WTC11 (cell line): ENCODE data around the gene COL4A1. TPM values are rescaled to one million over a fixed set of nuclear protein-coding genes. Genes with fewer than 3 reads are reported as not detected.

Source experiments
- ATAC-seq: fragments of 200-7000 bp; cut with Tn5 transposase; 2 replicates; pipeline ENCODE4 v1.10.0; 2021; ENCODE audit warnings: mild to moderate bottlenecking, moderate library complexity
- CTCF ChIA-PET: fragments of 300-600 bp; sonication (Branson Sonifier 250); formaldehyde crosslinking; loops from one replicate; lab custom pipeline; 2021; ENCODE audit warnings: antibody characterized with exemption; lab: Charles Lee
- POLR2A ChIA-PET: fragments of 350-600 bp; sonication (Branson Sonifier 250); formaldehyde crosslinking; loops from one replicate; lab custom pipeline; 2021; ENCODE audit warnings: antibody characterized with exemption; lab: Charles Lee
- DNase-seq: peaks from one replicate; pipeline ENCODE4 v3.0.0; 2021; ENCODE audit warnings: low spot score
- H3K27ac Mint-ChIP-seq: 2 replicates; pipeline ENCODE4 v1.8.0; 2021; ENCODE audit warnings: mixed read lengths
- H3K27me3 Mint-ChIP-seq: 2 replicates; pipeline ENCODE4 v1.8.0; 2021; ENCODE audit warnings: low read depth, mild to moderate bottlenecking, moderate library complexity, mixed read lengths
- H3K36me3 Mint-ChIP-seq: 2 replicates; pipeline ENCODE4 v1.8.0; 2021; ENCODE audit warnings: mixed read lengths
- H3K4me1 Mint-ChIP-seq: 2 replicates; pipeline ENCODE4 v1.8.0; 2022; ENCODE audit warnings: mixed read lengths
- H3K4me3 Mint-ChIP-seq: 2 replicates; pipeline ENCODE4 v1.8.0; 2021; ENCODE audit warnings: mild to moderate bottlenecking, moderate library complexity, mixed read lengths
- H3K9me3 Mint-ChIP-seq: 2 replicates; pipeline ENCODE4 v1.8.0; 2021; ENCODE audit warnings: mixed read lengths
- CBFB ChIP-seq: sonication (generic); formaldehyde crosslinking; IDR thresholded peaks from 2 replicates; pipeline ENCODE4 v1.8.1; 2022; ENCODE audit warnings: mild to moderate bottlenecking, low read depth, missing genetic modification reagents
- CTCF ChIP-seq: fragments of 200-600 bp; IDR thresholded peaks from 2 replicates; pipeline ENCODE4 v1.8.0; 2022; ENCODE audit warnings: antibody characterized with exemption
- ETV6 ChIP-seq: sonication (generic); formaldehyde crosslinking; IDR thresholded peaks from 2 replicates; pipeline ENCODE4 v1.8.1; 2022; ENCODE audit warnings: mild to moderate bottlenecking, missing genetic modification reagents
- FOXJ3 ChIP-seq: sonication (generic); formaldehyde crosslinking; IDR thresholded peaks from 2 replicates; pipeline ENCODE4 v1.9.0; 2021; ENCODE audit warnings: missing genetic modification reagents, mild to moderate bottlenecking, borderline replicate concordance
- HMGA2 ChIP-seq: fragments of 250-450 bp; sonication (Bioruptor Pico); IDR thresholded peaks from 2 replicates; pipeline ENCODE4 v1.4.0; 2021; ENCODE audit warnings: mild to moderate bottlenecking, moderate library complexity
- MAX ChIP-seq: sonication (generic); formaldehyde crosslinking; IDR thresholded peaks from 2 replicates; pipeline ENCODE4 v1.8.0; 2022; ENCODE audit warnings: mild to moderate bottlenecking, missing genetic modification reagents
- MYBL2 ChIP-seq: sonication (generic); formaldehyde crosslinking; IDR thresholded peaks from 2 replicates; pipeline ENCODE4 v1.8.1; 2023; ENCODE audit warnings: mild to moderate bottlenecking, moderate library complexity, missing genetic modification reagents
- NR2C2 ChIP-seq: sonication (generic); formaldehyde crosslinking; IDR thresholded peaks from 2 replicates; pipeline ENCODE4 v1.8.0; 2022; ENCODE audit warnings: mild to moderate bottlenecking, missing genetic modification reagents
- NR3C1 ChIP-seq: sonication (generic); formaldehyde crosslinking; conservative IDR thresholded peaks from 2 replicates; pipeline ENCODE4 v1.8.1; 2023; ENCODE audit warnings: low read depth, mild to moderate bottlenecking, missing genetic modification reagents
- PRRX2 ChIP-seq: fragments of 250-450 bp; sonication (Bioruptor Pico); IDR thresholded peaks from 2 replicates; pipeline ENCODE4 v1.8.0; 2021; ENCODE audit warnings: mild to moderate bottlenecking
- RELA ChIP-seq: sonication (generic); formaldehyde crosslinking; IDR thresholded peaks from 2 replicates; pipeline ENCODE4 v1.8.1; 2022; ENCODE audit warnings: missing genetic modification reagents, mild to moderate bottlenecking, borderline replicate concordance
- SMAD4 ChIP-seq: sonication (generic); formaldehyde crosslinking; IDR thresholded peaks from 2 replicates; pipeline ENCODE4 v1.8.0; 2022; ENCODE audit warnings: mild to moderate bottlenecking, missing genetic modification reagents
- TCF7 ChIP-seq: sonication (generic); formaldehyde crosslinking; IDR thresholded peaks from 2 replicates; pipeline ENCODE4 v1.8.0; 2022; ENCODE audit warnings: mild to moderate bottlenecking, low read depth, missing genetic modification reagents, moderate library complexity
- TEAD4 ChIP-seq: sonication (generic); formaldehyde crosslinking; IDR thresholded peaks from 2 replicates; pipeline ENCODE4 v1.8.0; 2022; ENCODE audit warnings: mild to moderate bottlenecking, missing genetic modification reagents
- ZNF263 ChIP-seq: sonication (generic); formaldehyde crosslinking; IDR thresholded peaks from 2 replicates; pipeline ENCODE4 v1.8.1; 2022; ENCODE audit warnings: low read depth, mild to moderate bottlenecking, moderate library complexity, missing genetic modification reagents
- ZNF396 ChIP-seq: fragments of 250-450 bp; sonication (Bioruptor Pico); IDR thresholded peaks from 2 replicates; pipeline ENCODE4 v1.8.0; 2021; ENCODE audit warnings: mild to moderate bottlenecking, moderate library complexity, borderline replicate concordance
- ZNF671 ChIP-seq: fragments of 250-450 bp; sonication (Bioruptor Pico); IDR thresholded peaks from 2 replicates; pipeline ENCODE4 v1.8.0; 2021; ENCODE audit warnings: mild to moderate bottlenecking
- total RNA-seq: library from RNA; stranded (reverse); gene quantifications from 3 replicates; pipeline ENCODE4 v1.2.3, GENCODE V29; 2021
- TF ChIP-seq, protein P1 (sequence below): sonication (generic); formaldehyde crosslinking; IDR thresholded peaks from 2 replicates; pipeline ENCODE4 v1.8.0; 2022; ENCODE audit warnings: mild to moderate bottlenecking, missing genetic modification reagents
- TF ChIP-seq, protein P2 (sequence below): sonication (generic); formaldehyde crosslinking; IDR thresholded peaks from 2 replicates; pipeline ENCODE4 v1.8.0; 2023; ENCODE audit warnings: mild to moderate bottlenecking, missing genetic modification reagents
- TF ChIP-seq, protein P3 (sequence below): sonication (generic); formaldehyde crosslinking; conservative IDR thresholded peaks from 2 replicates; pipeline ENCODE4 v1.8.1; 2023; ENCODE audit warnings: mild to moderate bottlenecking, low read depth, missing genetic modification reagents, moderate library complexity
- TF ChIP-seq, protein P4 (sequence below): sonication (generic); formaldehyde crosslinking; IDR thresholded peaks from 2 replicates; pipeline ENCODE4 v1.8.0; 2022; ENCODE audit warnings: missing genetic modification reagents

COL4A1 gene
- total RNA-seq, 1 experiment from 2014 or later = 89.6 TPM

- Mint-ChIP-seq H3K36me3 (no peaks in the 10 kb centered on the region), H3K4me1 (peaks cover 42% of the 10 kb centered on the region), H3K4me3 (no peak overlapping the region), H3K9me3 (no peaks in the 10 kb centered on the region), H3K27me3 (peaks cover 10% of the 10 kb centered on the region), H3K27ac (no peak overlapping the region)
- ATAC-seq (no peak), DNase-seq (no peak)
- CTCF ChIA-PET = interaction anchor here (1.4 kb wide), 1 partner anchor 25 kb away, joined by 3 read pairs; no protein-coding TSS in a partner anchor
- POLR2A ChIA-PET = no interaction called here
- no peak for TF ChIP-seq TEAD4 (CRISPR knock-in tag)
- no peak for TF ChIP-seq SMAD4 (CRISPR knock-in tag)
- no peak for TF ChIP-seq ZNF671
- no peak for TF ChIP-seq ZNF396 (CRISPR knock-in tag)
- TF ChIP-seq CBFB (CRISPR knock-in tag) = no peak
- TF ChIP-seq PRRX2 (CRISPR knock-in tag) = no peak
- TF ChIP-seq, protein P1, sequence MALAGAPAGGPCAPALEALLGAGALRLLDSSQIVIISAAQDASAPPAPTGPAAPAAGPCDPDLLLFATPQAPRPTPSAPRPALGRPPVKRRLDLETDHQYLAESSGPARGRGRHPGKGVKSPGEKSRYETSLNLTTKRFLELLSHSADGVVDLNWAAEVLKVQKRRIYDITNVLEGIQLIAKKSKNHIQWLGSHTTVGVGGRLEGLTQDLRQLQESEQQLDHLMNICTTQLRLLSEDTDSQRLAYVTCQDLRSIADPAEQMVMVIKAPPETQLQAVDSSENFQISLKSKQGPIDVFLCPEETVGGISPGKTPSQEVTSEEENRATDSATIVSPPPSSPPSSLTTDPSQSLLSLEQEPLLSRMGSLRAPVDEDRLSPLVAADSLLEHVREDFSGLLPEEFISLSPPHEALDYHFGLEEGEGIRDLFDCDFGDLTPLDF (CRISPR knock-in tag) = no peak
- no peak for TF ChIP-seq NR3C1 (CRISPR knock-in tag)
- TF ChIP-seq, protein P2, sequence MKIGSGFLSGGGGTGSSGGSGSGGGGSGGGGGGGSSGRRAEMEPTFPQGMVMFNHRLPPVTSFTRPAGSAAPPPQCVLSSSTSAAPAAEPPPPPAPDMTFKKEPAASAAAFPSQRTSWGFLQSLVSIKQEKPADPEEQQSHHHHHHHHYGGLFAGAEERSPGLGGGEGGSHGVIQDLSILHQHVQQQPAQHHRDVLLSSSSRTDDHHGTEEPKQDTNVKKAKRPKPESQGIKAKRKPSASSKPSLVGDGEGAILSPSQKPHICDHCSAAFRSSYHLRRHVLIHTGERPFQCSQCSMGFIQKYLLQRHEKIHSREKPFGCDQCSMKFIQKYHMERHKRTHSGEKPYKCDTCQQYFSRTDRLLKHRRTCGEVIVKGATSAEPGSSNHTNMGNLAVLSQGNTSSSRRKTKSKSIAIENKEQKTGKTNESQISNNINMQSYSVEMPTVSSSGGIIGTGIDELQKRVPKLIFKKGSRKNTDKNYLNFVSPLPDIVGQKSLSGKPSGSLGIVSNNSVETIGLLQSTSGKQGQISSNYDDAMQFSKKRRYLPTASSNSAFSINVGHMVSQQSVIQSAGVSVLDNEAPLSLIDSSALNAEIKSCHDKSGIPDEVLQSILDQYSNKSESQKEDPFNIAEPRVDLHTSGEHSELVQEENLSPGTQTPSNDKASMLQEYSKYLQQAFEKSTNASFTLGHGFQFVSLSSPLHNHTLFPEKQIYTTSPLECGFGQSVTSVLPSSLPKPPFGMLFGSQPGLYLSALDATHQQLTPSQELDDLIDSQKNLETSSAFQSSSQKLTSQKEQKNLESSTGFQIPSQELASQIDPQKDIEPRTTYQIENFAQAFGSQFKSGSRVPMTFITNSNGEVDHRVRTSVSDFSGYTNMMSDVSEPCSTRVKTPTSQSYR (CRISPR knock-in tag) = no peak
- TF ChIP-seq ZNF263 (CRISPR knock-in tag) = no peak
- TF ChIP-seq NR2C2 (CRISPR knock-in tag) = no peak
- no peak for TF ChIP-seq ETV6 (CRISPR knock-in tag)
- TF ChIP-seq, protein P3, sequence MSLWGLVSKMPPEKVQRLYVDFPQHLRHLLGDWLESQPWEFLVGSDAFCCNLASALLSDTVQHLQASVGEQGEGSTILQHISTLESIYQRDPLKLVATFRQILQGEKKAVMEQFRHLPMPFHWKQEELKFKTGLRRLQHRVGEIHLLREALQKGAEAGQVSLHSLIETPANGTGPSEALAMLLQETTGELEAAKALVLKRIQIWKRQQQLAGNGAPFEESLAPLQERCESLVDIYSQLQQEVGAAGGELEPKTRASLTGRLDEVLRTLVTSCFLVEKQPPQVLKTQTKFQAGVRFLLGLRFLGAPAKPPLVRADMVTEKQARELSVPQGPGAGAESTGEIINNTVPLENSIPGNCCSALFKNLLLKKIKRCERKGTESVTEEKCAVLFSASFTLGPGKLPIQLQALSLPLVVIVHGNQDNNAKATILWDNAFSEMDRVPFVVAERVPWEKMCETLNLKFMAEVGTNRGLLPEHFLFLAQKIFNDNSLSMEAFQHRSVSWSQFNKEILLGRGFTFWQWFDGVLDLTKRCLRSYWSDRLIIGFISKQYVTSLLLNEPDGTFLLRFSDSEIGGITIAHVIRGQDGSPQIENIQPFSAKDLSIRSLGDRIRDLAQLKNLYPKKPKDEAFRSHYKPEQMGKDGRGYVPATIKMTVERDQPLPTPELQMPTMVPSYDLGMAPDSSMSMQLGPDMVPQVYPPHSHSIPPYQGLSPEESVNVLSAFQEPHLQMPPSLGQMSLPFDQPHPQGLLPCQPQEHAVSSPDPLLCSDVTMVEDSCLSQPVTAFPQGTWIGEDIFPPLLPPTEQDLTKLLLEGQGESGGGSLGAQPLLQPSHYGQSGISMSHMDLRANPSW (CRISPR knock-in tag) = no peak
- no peak for TF ChIP-seq MAX (CRISPR knock-in tag)
- no peak for TF ChIP-seq MYBL2 (CRISPR knock-in tag)
Observed at GRCh38 chr13:110300090-110300815, 6.7 kb downstream of the COL4A1 start.

DNA sequence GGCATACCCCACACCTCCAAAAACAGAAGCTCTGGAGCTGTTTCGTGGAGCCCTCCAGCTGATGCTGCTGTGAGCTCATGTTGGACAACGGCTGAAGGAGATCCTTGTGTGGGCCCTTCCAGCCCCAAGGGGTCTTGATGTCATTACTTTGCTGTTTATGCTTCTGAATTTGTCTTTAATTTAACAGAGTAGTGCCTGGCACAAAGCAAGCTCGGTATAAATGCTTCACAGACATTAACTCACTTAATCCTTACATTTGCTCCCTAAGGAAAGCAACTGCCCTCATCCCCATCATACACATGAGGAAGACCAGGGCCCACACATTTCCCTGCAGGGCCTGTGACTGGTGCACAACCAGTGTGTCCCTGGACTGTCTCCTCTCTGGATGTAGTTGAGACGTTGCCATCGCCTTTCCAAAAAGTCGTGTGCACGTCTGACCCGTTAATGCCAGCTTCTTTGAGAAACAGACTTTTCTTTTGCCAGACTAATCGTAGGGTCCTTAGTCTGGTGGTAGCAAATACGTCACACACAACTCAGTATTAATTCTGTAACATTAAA, 7.6 kb downstream of the COL4A1 start:
- Mint-ChIP-seq H3K27me3 (peaks cover under 1% of the 10 kb centered on the region; the same call in 1 of the 2 replicates), H3K36me3 (no peaks in the 10 kb centered on the region), H3K27ac (no peak overlapping the region; the same call in 1 of the 2 replicates), H3K4me3 (no peak overlapping the region), H3K4me1 (peaks cover 34% of the 10 kb centered on the region), H3K9me3 (peaks cover under 1% of the 10 kb centered on the region; the same call in 1 of the 2 replicates)
- DNase-seq (no peak), ATAC-seq (no peak)
- CTCF ChIA-PET = interaction anchor here (0.7 to 1.5 kb wide), 5 partner anchors 24 to 52 kb away, joined by 3 to 9 read pairs (median 4); no protein-coding TSS in a partner anchor
- POLR2A ChIA-PET = no interaction called here
- no peak for TF ChIP-seq ZNF396 (CRISPR knock-in tag)
- TF ChIP-seq ZNF671 = no peak
- no peak for TF ChIP-seq CTCF
- TF ChIP-seq TCF7 (CRISPR knock-in tag) = no peak
- TF ChIP-seq FOXJ3 (CRISPR knock-in tag) = no peak
- no peak for TF ChIP-seq RELA (CRISPR knock-in tag)
- TF ChIP-seq, protein P4, sequence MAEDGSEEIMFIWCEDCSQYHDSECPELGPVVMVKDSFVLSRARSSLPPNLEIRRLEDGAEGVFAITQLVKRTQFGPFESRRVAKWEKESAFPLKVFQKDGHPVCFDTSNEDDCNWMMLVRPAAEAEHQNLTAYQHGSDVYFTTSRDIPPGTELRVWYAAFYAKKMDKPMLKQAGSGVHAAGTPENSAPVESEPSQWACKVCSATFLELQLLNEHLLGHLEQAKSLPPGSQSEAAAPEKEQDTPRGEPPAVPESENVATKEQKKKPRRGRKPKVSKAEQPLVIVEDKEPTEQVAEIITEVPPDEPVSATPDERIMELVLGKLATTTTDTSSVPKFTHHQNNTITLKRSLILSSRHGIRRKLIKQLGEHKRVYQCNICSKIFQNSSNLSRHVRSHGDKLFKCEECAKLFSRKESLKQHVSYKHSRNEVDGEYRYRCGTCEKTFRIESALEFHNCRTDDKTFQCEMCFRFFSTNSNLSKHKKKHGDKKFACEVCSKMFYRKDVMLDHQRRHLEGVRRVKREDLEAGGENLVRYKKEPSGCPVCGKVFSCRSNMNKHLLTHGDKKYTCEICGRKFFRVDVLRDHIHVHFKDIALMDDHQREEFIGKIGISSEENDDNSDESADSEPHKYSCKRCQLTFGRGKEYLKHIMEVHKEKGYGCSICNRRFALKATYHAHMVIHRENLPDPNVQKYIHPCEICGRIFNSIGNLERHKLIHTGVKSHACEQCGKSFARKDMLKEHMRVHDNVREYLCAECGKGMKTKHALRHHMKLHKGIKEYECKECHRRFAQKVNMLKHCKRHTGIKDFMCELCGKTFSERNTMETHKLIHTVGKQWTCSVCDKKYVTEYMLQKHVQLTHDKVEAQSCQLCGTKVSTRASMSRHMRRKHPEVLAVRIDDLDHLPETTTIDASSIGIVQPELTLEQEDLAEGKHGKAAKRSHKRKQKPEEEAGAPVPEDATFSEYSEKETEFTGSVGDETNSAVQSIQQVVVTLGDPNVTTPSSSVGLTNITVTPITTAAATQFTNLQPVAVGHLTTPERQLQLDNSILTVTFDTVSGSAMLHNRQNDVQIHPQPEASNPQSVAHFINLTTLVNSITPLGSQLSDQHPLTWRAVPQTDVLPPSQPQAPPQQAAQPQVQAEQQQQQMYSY = no peak
- TF ChIP-seq HMGA2 (CRISPR knock-in tag) = no peak
